Stimulated activated CD4-positive, alpha-beta T cell treated with anti-CD3 and anti-CD28 coated beads, Interleukin-15, amount 100 ng/mL, for 24 hours (primary cell): ENCODE results near the gene TDRD6.
"Not testable (repeated sequence)": the region's sequence is repeated elsewhere in the genome, so short reads cannot be mapped to it uniquely, and the experiment has no call there.

ENCODE experiments used
- DNase-seq: peaks from one replicate; pipeline ENCODE4 v3.0.0-alpha.2; 2020

Gene TDRD6

GRCh38 chr6:46688966-46689335 lies 1.3 kb downstream of the TDRD6 start:
- no peak for DNase-seq

DNA sequence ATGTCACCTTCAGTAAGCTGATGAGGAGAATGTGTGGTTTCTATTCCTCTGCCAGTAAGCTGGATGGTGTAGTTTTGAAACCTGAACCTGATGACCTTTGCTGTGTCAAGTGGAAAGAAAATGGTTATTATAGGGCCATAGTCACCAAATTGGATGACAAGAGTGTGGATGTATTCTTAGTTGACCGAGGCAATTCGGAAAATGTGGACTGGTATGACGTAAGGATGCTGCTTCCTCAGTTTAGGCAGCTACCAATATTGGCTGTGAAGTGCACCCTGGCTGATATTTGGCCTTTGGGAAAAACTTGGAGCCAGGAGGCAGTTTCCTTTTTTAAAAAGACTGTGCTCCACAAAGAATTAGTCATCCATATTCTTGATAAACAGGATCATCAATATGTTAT lies 2.0 kb downstream of the TDRD6 start:
- DNase-seq: no peak

DNA sequence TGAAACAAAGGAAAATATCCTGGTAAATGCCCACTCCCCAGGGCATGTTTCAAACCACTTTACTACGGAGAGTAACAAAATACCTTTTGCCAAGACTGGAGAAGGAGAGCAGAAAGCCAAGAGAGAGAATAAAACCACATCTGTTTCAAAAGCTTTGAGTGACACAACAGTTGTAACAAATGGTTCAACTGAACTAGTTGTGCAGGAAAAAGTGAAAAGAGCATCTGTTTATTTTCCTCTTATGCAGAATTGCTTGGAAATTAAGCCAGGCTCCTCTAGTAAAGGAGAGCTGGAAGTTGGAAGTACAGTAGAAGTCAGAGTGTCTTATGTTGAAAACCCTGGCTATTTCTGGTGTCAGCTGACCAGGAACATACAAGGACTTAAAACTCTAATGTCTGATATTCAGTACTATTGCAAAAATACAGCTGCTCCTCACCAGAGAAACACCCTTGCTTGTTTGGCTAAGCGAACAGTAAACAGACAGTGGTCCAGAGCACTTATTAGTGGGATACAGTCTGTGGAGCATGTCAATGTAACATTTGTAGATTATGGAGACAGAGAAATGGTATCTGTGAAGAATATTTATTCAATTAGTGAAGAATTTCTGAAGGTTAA lies 2.6 kb downstream of the TDRD6 start:
- no peak for DNase-seq

GRCh38 chr6:46690911-46691451 lies 3.3 kb downstream of the TDRD6 start:
- no peak for DNase-seq

- no peak for DNase-seq
Measured at GRCh38 chr6:46699970-46700369, 12.3 kb downstream of the TDRD6 start.

- no peak for DNase-seq
Measured at GRCh38 chr6:46704562-46704961, 16.9 kb downstream of the TDRD6 start.

DNA sequence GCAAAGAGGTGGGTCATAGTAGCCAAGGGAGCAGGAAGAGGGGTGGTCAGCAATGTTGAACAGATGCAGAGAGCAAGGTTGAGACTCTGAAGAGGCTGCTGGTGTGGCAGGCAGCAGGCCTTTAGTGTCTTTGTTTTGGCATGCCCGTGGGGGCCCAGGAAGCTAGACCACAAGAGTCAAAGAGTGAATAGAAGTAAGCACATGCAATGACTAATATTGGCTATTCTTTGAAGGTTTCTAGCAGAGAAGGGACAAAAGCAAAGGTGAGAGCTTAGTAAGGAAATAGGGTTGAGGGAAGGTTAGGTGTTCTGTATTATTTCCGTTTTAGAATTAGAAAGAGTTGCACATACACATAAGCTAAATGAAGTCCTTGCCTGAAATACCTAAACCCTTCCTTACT lies 18.8 kb downstream of the TDRD6 start:
- DNase-seq: no peak

DNA sequence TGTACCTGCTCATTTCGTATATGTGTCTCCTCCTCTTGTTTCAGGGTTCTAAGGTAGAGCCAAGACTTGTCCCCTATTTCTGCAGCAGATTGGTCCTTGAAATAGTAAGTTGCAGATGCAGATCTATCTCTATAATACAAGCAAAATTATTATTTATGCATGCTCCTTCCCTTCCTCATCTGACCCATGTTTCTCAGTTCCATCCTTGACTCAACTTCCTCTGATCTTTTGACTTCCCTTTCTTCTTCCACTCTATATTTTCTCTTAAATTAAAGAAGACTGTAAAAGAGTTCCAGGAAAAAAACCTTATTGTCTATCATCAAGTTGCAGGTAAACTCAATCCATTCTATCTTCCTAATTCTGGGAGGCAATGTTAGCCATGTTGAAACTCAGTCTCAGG lies 23.8 kb downstream of the TDRD6 start:
- DNase-seq: no peak

GRCh38 chr6:46715141-46715540 lies 27.5 kb downstream of the TDRD6 start:
- DNase-seq: no peak

GRCh38 chr6:46719099-46719498 lies 31.4 kb downstream of the TDRD6 start:
- DNase-seq: no peak

DNA sequence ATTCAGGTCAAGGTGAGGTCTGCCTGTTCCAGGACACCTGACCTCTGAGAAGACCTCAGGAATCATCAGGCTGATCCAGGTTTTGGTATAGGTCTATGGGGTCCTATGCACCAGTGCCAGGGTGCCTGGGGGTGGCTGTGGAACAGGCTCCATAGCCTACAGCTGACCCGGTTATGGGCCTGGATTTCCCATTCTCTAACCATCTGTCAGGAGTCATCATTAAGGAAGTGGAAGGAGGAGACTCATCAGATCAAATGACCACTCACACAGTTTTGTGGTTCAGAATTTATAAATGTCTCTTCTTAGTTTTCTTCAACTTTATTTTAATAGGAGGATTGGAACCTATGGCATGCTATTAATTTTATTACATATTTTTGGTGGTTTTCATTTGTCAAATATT lies 32.7 kb downstream of the TDRD6 start:
- no peak for DNase-seq

DNA sequence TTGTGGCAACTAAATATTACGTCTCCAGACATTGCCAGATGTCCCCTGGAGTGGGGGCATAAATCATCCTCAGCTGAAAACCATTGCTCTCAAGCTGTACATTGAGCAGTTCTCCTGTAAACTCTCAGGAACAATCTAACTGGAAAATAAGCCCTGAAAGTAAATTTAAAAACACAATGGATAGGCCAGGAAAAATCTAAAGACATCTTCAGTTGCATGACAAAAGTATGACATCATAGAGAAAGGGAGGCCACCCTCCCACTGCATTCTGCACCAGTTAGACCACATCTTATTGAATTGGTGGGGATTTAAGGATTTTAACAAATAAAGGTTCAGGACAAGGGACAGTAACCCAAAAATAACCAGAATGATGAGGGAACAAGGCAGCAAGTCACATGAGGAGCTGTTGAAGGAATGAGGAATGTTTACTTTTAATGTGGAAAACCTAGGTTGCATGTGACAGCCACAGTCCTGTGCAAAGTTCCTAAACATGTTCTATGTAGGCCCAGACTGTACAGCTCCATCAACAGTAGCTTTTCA lies 42.2 kb downstream of the TDRD6 start:
- DNase-seq: no peak

- DNase-seq: no peak
Measured at GRCh38 chr6:46730921-46731461, 43.3 kb downstream of the TDRD6 start.

DNA sequence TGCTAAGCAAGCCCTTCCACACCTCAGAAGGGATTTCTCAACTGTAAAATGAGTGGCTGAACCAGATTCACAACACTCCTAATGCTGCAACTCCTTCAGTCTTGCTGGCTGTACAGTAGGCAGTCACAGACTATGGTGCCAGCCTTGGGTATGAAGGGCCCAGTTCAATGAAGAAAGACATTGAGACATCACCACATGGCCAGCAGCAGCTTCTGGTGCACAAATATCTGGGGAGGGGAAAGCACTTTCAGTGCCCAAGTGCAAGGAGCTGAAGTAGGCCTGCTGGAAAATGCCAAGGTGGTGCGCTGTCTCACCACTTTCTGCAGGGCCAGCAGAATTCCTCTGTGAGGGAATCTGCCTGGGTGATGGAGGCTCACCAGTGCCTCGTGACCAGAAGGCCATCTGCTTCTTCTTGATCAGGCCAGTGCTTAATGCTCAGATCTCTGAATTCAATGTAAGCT lies 45.7 kb downstream of the TDRD6 start:
- no peak for DNase-seq

GRCh38 chr6:46734867-46735719 lies 47.4 kb downstream of the TDRD6 start, which contains the start of gene PLA2G7:
Gene PLA2G7, minus strand, starts transcription at chr6:46735375. Its CDS starts 12,484 bp downstream, at chr6:46722891.
- peak; percentile 6 for DNase-seq

GRCh38 chr6:46735720-46736031 lies 48.0 kb downstream of the TDRD6 start:
- no peak for DNase-seq

- no peak for DNase-seq
Measured at GRCh38 chr6:46736906-46737305, 49.2 kb downstream of the TDRD6 start.

GRCh38 chr6:46741482-46741881 lies 53.8 kb downstream of the TDRD6 start:
- DNase-seq: no peak

DNA sequence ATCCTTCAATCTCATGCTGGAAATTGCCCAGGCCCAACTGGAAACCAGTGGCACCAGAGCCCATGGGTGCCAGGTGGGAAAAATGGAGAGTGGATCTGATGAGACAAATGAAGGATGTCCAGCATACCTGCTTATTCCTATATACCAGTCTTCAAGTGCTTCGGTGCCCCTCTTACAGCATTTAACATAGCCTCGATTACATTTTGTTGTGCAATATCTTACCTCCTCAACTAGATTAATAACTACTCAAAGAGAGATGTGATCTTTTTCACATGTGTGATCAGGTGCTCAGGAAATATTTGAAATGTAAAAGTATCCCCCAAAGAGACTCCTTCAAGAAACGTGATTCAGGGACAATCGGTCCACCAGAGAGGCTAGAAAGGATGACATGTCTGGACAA lies 54.2 kb downstream of the TDRD6 start:
- DNase-seq: no peak

GRCh38 chr6:46743425-46744158 lies 55.9 kb downstream of the TDRD6 start:
- no peak for DNase-seq

GRCh38 chr6:46744159-46744725 lies 56.6 kb downstream of the TDRD6 start:
- not testable (repeated sequence) for DNase-seq

GRCh38 chr6:46745973-46746372 lies 58.3 kb downstream of the TDRD6 start:
- DNase-seq: no peak

DNA sequence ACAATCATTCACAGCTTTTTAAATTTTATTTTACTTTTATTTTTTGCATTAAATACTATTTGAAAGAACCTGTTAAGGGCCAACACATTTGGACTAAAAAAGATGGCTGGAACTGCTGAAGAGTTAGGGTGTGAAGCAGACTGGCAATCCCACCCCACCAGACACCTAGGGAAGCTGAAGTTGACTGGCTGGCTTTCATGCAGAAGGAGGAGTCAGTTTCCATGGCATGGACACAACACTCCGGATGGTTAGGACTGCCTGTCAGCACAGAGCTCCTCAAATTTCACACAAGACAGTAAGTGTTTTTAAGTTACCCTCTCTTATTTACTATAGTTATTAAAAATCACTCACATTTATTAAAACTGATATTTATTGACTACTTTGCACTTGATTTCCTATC lies 59.0 kb downstream of the TDRD6 start, which contains the start of gene ANKRD66:
ANKRD66 (plus strand) TSS at position 238 of the 400 bp plus-strand sequence. CDS start 5,016 bp downstream, outside the sequence.
- no peak for DNase-seq
